IMR-90 (cell line): ENCODE results near the gene ROBO1. TPM values are rescaled to one million over a fixed set of nuclear protein-coding genes. Genes with fewer than 3 reads are reported as not detected.

Experiments
- ATAC-seq: fragments of 200-7000 bp; cut with Tn5 transposase; 2 replicates; pipeline ENCODE4 v1.9.1; 2020; ENCODE audit warnings: low read depth, mild to moderate bottlenecking, moderate library complexity
- BruUV-seq: library from RNA; stranded (reverse); fragments of 400-500 nt; replicated peaks from 2 replicates; lab custom pipeline; 2021; lab: Mats Ljungman, UMichigan
- CTCF ChIA-PET: fragments of 300-600 bp; formaldehyde crosslinking; extraction: SDS; loops from one replicate; lab custom pipeline; 2021; ENCODE audit warnings: antibody characterized with exemption; lab: Yijun Ruan, JAX
- POLR2A ChIA-PET: fragments of 300-600 bp; sonication (Branson Sonifier 250); formaldehyde crosslinking; loops from one replicate; lab custom pipeline; 2022; ENCODE audit warnings: antibody characterized with exemption; ENCODE audit not compliant: unreplicated experiment; lab: Charles Lee
- DNase-seq: peaks from one replicate; pipeline ENCODE4 v3.0.0; 2013
- H2AFZ ChIP-seq: replicated peaks from 2 replicates; pipeline ENCODE3; 2013; ENCODE audit warnings: low read length, mild to moderate bottlenecking; ENCODE audit not compliant: poor library complexity
- H2AK5ac ChIP-seq: 2 replicates; pipeline ENCODE4 v1.6.1; 2013; ENCODE audit warnings: low read depth, low read length, inconsistent platforms
- H2AK9ac ChIP-seq: replicated peaks from 2 replicates; pipeline ENCODE3; 2013; ENCODE audit warnings: mild to moderate bottlenecking, low read depth, low read length, moderate library complexity; ENCODE audit not compliant: poor library complexity
- H2BK120ac ChIP-seq: 2 replicates; pipeline ENCODE4 v1.6.1; 2013; ENCODE audit warnings: low read depth, low read length, inconsistent platforms
- H2BK15ac ChIP-seq: 3 replicates; pipeline ENCODE4 v1.6.1; 2013; ENCODE audit warnings: low read depth, low read length, inconsistent platforms
- H2BK20ac ChIP-seq: 2 replicates; pipeline ENCODE4 v1.6.1; 2013; ENCODE audit warnings: low read depth, mild to moderate bottlenecking, inconsistent platforms, low read length, moderate library complexity
- H2BK5ac ChIP-seq: 2 replicates; pipeline ENCODE4 v1.6.1; 2013; ENCODE audit warnings: mild to moderate bottlenecking, low read depth, low read length, inconsistent platforms; ENCODE audit not compliant: poor library complexity, severe bottlenecking
- H3K14ac ChIP-seq: replicated peaks from 2 replicates; pipeline ENCODE4 v1.6.1; 2013; ENCODE audit warnings: low read depth, low read length, inconsistent platforms
- H3K18ac ChIP-seq: 2 replicates; pipeline ENCODE4 v1.6.1; 2013; ENCODE audit warnings: low read depth, low read length, control low read depth
- H3K23ac ChIP-seq: 2 replicates; pipeline ENCODE4 v1.6.1; 2013; ENCODE audit warnings: low read depth, low read length, inconsistent platforms
- H3K27ac ChIP-seq: 2 replicates; pipeline ENCODE4 v1.5.1; 2013; ENCODE audit warnings: mild to moderate bottlenecking, control low read depth, low read length; ENCODE audit not compliant: insufficient read depth
- H3K27me3 ChIP-seq: 2 replicates; pipeline ENCODE4 v1.6.1; 2013; ENCODE audit warnings: low read length; ENCODE audit not compliant: control insufficient read depth, insufficient read depth
- H3K36me3 ChIP-seq: 2 replicates; pipeline ENCODE4 v1.6.1; 2013; ENCODE audit warnings: low read length, mixed read lengths; ENCODE audit not compliant: control insufficient read depth, insufficient read depth
- H3K4ac ChIP-seq: 2 replicates; pipeline ENCODE4 v1.6.1; 2013; ENCODE audit warnings: low read depth, low read length, inconsistent platforms
- H3K4me1 ChIP-seq: 2 replicates; pipeline ENCODE4 v1.6.1; 2013; ENCODE audit warnings: low read length, mixed read lengths; ENCODE audit not compliant: control insufficient read depth, insufficient read depth
- H3K4me2 ChIP-seq: 2 replicates; pipeline ENCODE4 v1.6.1; 2013; ENCODE audit warnings: low read depth, mild to moderate bottlenecking, control low read depth, low read length, moderate library complexity
- H3K4me3 ChIP-seq: 2 replicates; pipeline ENCODE4 v1.5.1; 2013; ENCODE audit warnings: low read depth, mild to moderate bottlenecking, control low read depth, low read length, moderate library complexity; ENCODE audit not compliant: insufficient read depth
- H3K56ac ChIP-seq: 2 replicates; pipeline ENCODE4 v1.6.1; 2013; ENCODE audit warnings: low read length, inconsistent platforms; ENCODE audit not compliant: insufficient read depth; ENCODE audit errors: extremely low read depth
- H3K79me1 ChIP-seq, 2 experiments: 2 replicates each; pipeline ENCODE4 v1.6.1; 2013; ENCODE audit warnings: low read length in 2 of 2, inconsistent platforms in 1 of 2, low read depth in 1 of 2
- H3K9ac ChIP-seq: 2 replicates; pipeline ENCODE4 v1.6.1; 2013; ENCODE audit warnings: low read depth, low read length, control low read depth
- H3K9me1 ChIP-seq: 2 replicates; pipeline ENCODE4 v1.6.1; 2013; ENCODE audit warnings: low read length, inconsistent platforms; ENCODE audit not compliant: insufficient read depth
- H3K9me3 ChIP-seq: 2 replicates; pipeline ENCODE4 v1.6.1; 2013; ENCODE audit warnings: low read length; ENCODE audit not compliant: control insufficient read depth, insufficient read depth
- H4K20me1 ChIP-seq: 2 replicates; pipeline ENCODE4 v1.6.1; 2013; ENCODE audit warnings: low read length, inconsistent platforms; ENCODE audit not compliant: insufficient read depth
- H4K5ac ChIP-seq: 2 replicates; pipeline ENCODE4 v1.6.1; 2013; ENCODE audit warnings: mild to moderate bottlenecking, low read depth, low read length, control low read depth
- H4K8ac ChIP-seq, 2 experiments: 2 replicates each; pipeline ENCODE4 v1.6.1; 2013; ENCODE audit warnings: low read depth in 2 of 2, low read length in 2 of 2, control low read depth in 1 of 2, inconsistent platforms in 1 of 2
- H4K91ac ChIP-seq: 2 replicates; pipeline ENCODE4 v1.6.1; 2013; ENCODE audit warnings: low read depth, low read length, inconsistent platforms; ENCODE audit not compliant: insufficient read depth
- RAD21 ChIP-seq: IDR thresholded peaks from 2 replicates; pipeline ENCODE4 v1.6.1; 2012; ENCODE audit warnings: low read length, improper control_type of control experiment
- RFX5 ChIP-seq: IDR thresholded peaks from 2 replicates; pipeline ENCODE4 v1.8.0; 2012; ENCODE audit warnings: low read depth, mild to moderate bottlenecking, low read length, moderate library complexity
- SMC3 ChIP-seq: fragments of 150-350 bp; IDR thresholded peaks from 2 replicates; pipeline ENCODE4 v1.6.1; 2016; ENCODE audit warnings: low read depth, mild to moderate bottlenecking, antibody characterized with exemption, low read length, moderate library complexity
- WGBS, 2 experiments: methylation state at CpG; one replicate each; pipeline versions ENCODE4 v1.1.5 to v1.1.7; 2013; ENCODE audit warnings: missing lambda C conversion rate in 2 of 2; ENCODE audit not compliant: insufficient read length in 1 of 2; ENCODE audit errors: extremely low coverage in 2 of 2; 5-methylcytosine and 5-hydroxymethylcytosine counted together
- dilution Hi-C: fragments of 300-500 bp; cut with HindIII; formaldehyde crosslinking; loops from one replicate; pipeline ENCODE4 v1.14.3; 2018; ENCODE audit warnings: low sequenced_read_pairs; ENCODE audit not compliant: unreplicated experiment
- in situ Hi-C: fragments of 300-500 bp; cut with MboI; formaldehyde crosslinking; loops from 3 replicates; pipeline ENCODE4 v1.14.3; 2019; ENCODE audit warnings: low sequenced_read_pairs, inconsistent platforms, mixed read lengths
- intact Hi-C: fragments of 100-400 bp; cut with micrococcal nuclease; formaldehyde crosslinking; loops from 2 replicates; pipeline ENCODE4 v1.10.0; 2022
- polyA plus RNA-seq, 3 experiments: library from polyadenylated mRNA; depleted of rRNA; stranded (reverse); fragments of >200 nt; gene quantifications; 2 replicates each; pipeline ENCODE4 v1.2.3, GENCODE V29; 2012; ENCODE audit warnings: low replicate concordance in 1 of 3
- total RNA-seq: library from RNA; depleted of rRNA; stranded (reverse); fragments of >200 nt; gene quantifications from 2 replicates; pipeline ENCODE4 v1.2.3, GENCODE V29; 2012

The ROBO1 gene
- total and polyA plus RNA-seq, 2 of the 4 experiments (the other 2 are of a cell fraction): 24.1 to 53.9 TPM

GRCh38 chr3:78991656-78992055, 776.1 kb downstream of the ROBO1 start:
- Histone ChIP-seq H2AK5ac (no peak overlapping the region), H3K4me2 (no peak overlapping the region), H3K27me3 (no peaks in the 10 kb centered on the region), H2BK120ac (no peak overlapping the region), H3K56ac (no peak overlapping the region), H3K9me3 (peaks cover 3% of the 10 kb centered on the region; the same call in 1 of the 2 replicates), H3K36me3 (no peaks in the 10 kb centered on the region), H3K14ac (no peak overlapping the region), H4K8ac (no peak overlapping the region), H2BK15ac (no peak overlapping the region), H3K79me1 (peaks cover 11 to 17% of the 10 kb centered on the region in 2 experiments), H3K4ac (no peak overlapping the region), H3K18ac (no peak overlapping the region), H4K5ac (no peak overlapping the region), H3K4me3 (no peak overlapping the region), H2BK5ac (no peak overlapping the region), H3K23ac (no peak overlapping the region), H3K9me1 (no peaks in the 10 kb centered on the region), H4K20me1 (no peaks in the 10 kb centered on the region), H2AK9ac (no peak overlapping the region), H2AFZ (no peak overlapping the region), H3K9ac (no peak overlapping the region), H3K4me1 (peaks cover 2% of the 10 kb centered on the region; the same call in 1 of the 2 replicates), H3K27ac (no peak overlapping the region), H2BK20ac (no peak overlapping the region), H4K91ac (no peak overlapping the region)
- ChIA-PET POLR2A (no interaction called here), CTCF (no interaction called here)
- intact Hi-C loops: no loop called here
- DNase-seq: no peak
- in situ Hi-C loops: loop anchor here (25.0 kb wide), 1 partner anchor 329 kb away; no protein-coding TSS in a partner anchor
- no CpG with 5 or more reads among the region's 2 CpGs for WGBS, 2 experiments
- dilution Hi-C loops: no loop called here
- no peak for TF ChIP-seq RFX5
- TF ChIP-seq RAD21: no peak
- TF ChIP-seq SMC3: no peak
- BruUV-seq: no TSS peak
- no peak for ATAC-seq
